GM06990 (cell line): ENCODE data around the gene ACTN1.

Source experiments
- DNase-seq: peaks from one replicate; pipeline ENCODE4 v3.0.0-alpha.2; 2011; ENCODE audit not compliant: insufficient read length; ENCODE audit errors: extremely low read depth
- H3K27me3 ChIP-seq: replicated peaks from 2 replicates; pipeline ENCODE4 v1.6.0; 2011; ENCODE audit warnings: low read length; ENCODE audit not compliant: control insufficient read depth, insufficient read depth
- H3K36me3 ChIP-seq: 2 replicates; pipeline ENCODE4 v1.5.1; 2011; ENCODE audit warnings: low read length; ENCODE audit not compliant: control insufficient read depth, insufficient read depth
- H3K4me3 ChIP-seq: replicated peaks from 2 replicates; pipeline ENCODE4 v1.5.1; 2011; ENCODE audit warnings: low read depth, mild to moderate bottlenecking, control low read depth, low read length
- CTCF ChIP-seq: IDR thresholded peaks from 2 replicates; pipeline ENCODE4 v1.5.1; 2011; ENCODE audit warnings: low read length, control low read depth, mild to moderate bottlenecking, inconsistent platforms; ENCODE audit not compliant: insufficient read depth, poor library complexity, severe bottlenecking

Gene ACTN1

GRCh38 chr14:69013943-69014782 lies 35.1 kb upstream of the ACTN1 start:
- H3K4me3 ChIP-seq = no peak overlapping the region
- no peaks in the 10 kb centered on the region for H3K36me3 ChIP-seq
- H3K27me3 ChIP-seq = no peaks in the 10 kb centered on the region
- no peak for DNase-seq
- no peak for TF ChIP-seq CTCF

- TF ChIP-seq CTCF = no peak
- DNase-seq = no peak
- Histone ChIP-seq H3K4me3 (no peak overlapping the region), H3K27me3 (no peaks in the 10 kb centered on the region), H3K36me3 (no peaks in the 10 kb centered on the region)
Observed at GRCh38 chr14:69012256-69012953, 33.3 kb upstream of the ACTN1 start.

DNA sequence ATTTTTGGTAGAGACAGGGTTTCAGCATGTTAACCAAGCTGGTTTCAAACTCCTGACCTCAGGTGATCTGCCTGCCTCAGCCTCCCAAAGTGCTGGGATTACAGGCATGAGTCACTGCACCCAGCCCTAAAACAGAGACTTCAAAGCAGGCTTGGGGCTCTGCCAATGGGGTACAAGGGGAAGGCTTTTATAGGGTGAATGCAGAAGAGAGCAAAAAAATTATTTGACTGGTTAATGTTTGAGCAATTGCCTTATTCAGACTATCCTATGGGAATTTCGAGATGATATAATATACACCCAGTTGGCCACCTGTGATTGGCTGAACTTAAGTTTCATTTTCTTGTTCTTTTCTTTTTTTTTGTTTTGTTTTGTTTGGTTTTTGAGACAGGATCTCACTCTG lies 31.5 kb upstream of the ACTN1 start:
- H3K4me3 ChIP-seq = no peak overlapping the region
- no peaks in the 10 kb centered on the region; the same call in 1 of the 2 replicates for H3K27me3 ChIP-seq
- no peak for TF ChIP-seq CTCF
- no peak for DNase-seq
- H3K36me3 ChIP-seq = no peaks in the 10 kb centered on the region

DNA sequence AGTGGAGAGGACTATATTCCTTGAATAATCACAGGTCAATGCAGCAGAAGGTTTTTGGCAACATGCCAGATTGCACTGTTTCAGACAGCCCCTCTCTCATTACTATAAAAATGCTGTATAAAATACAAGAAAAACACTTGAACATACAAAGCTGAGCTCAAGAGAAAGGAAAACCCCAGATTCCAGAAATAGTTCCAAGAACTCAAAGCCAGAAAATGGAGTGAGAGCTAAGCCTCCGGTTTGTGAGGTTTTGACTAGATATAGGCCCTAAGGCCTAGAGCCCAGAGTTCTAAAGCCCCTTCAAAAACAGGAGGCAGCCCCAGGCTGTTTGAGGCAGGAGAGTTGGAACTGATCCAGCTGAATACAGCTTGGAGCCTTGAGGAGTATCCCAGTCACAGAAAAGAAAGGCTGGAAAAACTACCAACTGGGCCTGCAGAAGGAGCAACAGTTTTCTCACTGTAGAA lies 29.4 kb upstream of the ACTN1 start:
- no peak for TF ChIP-seq CTCF
- no peak overlapping the region for H3K4me3 ChIP-seq
- no peak for DNase-seq
- H3K27me3 ChIP-seq = no peaks in the 10 kb centered on the region; the same call in none of the 2 replicates
- H3K36me3 ChIP-seq = no peaks in the 10 kb centered on the region

GRCh38 chr14:69006346-69006745 lies 27.2 kb upstream of the ACTN1 start:
- Histone ChIP-seq H3K36me3 (no peaks in the 10 kb centered on the region), H3K4me3 (no peak overlapping the region), H3K27me3 (no peaks in the 10 kb centered on the region; the same call in none of the 2 replicates)
- no peak for DNase-seq
- no peak for TF ChIP-seq CTCF
